Measurements from ENCODE around the gene UGT1A5.

DNA sequence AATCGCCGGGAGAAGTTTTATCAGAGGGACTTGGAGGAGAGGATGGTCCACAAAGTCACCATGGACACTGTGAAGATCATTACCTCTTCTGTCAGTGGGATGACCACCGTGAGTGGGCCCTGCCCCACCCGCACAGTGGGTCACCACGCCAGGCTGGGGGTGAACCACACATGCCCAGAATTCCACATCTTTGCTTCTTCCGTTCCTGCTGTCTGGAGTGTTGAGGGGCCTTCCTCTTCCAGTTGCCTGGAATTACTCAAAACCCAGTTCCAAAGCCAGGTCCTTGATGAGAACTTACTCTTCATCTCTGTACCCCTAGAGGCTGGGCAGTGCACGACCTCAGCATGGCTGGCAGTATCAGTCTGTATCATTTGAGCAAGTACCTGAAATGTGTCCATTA lies 87.5 kb downstream of the UGT1A5 start:
- TF ChIP-seq, protein P1, sequence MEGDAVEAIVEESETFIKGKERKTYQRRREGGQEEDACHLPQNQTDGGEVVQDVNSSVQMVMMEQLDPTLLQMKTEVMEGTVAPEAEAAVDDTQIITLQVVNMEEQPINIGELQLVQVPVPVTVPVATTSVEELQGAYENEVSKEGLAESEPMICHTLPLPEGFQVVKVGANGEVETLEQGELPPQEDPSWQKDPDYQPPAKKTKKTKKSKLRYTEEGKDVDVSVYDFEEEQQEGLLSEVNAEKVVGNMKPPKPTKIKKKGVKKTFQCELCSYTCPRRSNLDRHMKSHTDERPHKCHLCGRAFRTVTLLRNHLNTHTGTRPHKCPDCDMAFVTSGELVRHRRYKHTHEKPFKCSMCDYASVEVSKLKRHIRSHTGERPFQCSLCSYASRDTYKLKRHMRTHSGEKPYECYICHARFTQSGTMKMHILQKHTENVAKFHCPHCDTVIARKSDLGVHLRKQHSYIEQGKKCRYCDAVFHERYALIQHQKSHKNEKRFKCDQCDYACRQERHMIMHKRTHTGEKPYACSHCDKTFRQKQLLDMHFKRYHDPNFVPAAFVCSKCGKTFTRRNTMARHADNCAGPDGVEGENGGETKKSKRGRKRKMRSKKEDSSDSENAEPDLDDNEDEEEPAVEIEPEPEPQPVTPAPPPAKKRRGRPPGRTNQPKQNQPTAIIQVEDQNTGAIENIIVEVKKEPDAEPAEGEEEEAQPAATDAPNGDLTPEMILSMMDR (IDR thresholded peaks at IDR 0.05): no peak
- TF ChIP-seq POLR2A (IDR thresholded peaks at IDR 0.05): no peak
